Measurements from ENCODE around the gene ZBP1.

DNA sequence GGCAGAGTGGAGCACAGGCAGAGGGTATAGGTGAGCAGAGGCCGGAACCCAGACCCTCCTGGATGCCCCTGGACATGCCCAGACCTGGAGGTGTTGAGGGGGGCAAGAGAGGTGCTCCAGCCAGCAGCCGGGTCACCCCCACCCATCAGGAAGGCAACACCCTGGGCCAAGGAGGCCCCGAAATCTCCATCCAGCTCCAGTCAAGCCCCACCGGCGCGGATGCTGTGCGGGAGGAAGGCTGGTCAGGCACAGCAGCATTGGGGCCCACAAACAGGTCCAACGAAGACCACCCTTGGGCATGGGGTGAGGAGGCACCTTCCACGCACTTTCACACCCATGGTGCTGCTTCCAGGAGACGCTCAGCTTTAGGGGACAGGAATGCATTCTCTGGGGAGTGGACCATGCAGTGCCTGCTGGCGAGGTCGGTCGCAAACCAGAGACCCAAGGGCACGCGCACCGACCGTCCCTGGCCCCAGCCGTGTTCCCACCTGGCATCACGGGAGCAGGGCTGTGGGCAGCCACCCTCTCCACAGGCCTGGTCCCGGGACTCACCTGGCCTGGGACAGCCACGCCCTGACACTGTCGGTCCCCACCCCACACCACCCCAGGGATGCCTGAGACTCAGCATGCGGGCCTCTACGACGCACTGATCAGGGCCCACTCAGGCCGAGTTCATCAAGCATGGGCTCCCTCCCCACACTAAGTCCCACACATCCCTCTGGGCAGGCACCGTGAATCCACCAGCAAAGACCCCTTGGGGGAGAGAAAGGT is 43.6 kb upstream of the ZBP1 start:
- TF ChIP-seq, protein P1, sequence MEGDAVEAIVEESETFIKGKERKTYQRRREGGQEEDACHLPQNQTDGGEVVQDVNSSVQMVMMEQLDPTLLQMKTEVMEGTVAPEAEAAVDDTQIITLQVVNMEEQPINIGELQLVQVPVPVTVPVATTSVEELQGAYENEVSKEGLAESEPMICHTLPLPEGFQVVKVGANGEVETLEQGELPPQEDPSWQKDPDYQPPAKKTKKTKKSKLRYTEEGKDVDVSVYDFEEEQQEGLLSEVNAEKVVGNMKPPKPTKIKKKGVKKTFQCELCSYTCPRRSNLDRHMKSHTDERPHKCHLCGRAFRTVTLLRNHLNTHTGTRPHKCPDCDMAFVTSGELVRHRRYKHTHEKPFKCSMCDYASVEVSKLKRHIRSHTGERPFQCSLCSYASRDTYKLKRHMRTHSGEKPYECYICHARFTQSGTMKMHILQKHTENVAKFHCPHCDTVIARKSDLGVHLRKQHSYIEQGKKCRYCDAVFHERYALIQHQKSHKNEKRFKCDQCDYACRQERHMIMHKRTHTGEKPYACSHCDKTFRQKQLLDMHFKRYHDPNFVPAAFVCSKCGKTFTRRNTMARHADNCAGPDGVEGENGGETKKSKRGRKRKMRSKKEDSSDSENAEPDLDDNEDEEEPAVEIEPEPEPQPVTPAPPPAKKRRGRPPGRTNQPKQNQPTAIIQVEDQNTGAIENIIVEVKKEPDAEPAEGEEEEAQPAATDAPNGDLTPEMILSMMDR (IDR thresholded peaks at IDR 0.05): no peak
- no peak for TF ChIP-seq POLR2A (IDR thresholded peaks at IDR 0.05)
- no peak for TF ChIP-seq POLR2AphosphoS5 (IDR thresholded peaks at IDR 0.05)
- no peak for TF ChIP-seq EP300 (IDR thresholded peaks at IDR 0.05)

Measured in upper lobe of left lung (tissue), 4 donors.